SK-N-DZ (cell line): ENCODE measurements around the gene OBSCN.

Source experiments
- DNase-seq: peaks from one replicate; pipeline ENCODE4 v3.0.0-alpha.2; 2015; ENCODE audit warnings: low spot score

OBSCN gene

DNA sequence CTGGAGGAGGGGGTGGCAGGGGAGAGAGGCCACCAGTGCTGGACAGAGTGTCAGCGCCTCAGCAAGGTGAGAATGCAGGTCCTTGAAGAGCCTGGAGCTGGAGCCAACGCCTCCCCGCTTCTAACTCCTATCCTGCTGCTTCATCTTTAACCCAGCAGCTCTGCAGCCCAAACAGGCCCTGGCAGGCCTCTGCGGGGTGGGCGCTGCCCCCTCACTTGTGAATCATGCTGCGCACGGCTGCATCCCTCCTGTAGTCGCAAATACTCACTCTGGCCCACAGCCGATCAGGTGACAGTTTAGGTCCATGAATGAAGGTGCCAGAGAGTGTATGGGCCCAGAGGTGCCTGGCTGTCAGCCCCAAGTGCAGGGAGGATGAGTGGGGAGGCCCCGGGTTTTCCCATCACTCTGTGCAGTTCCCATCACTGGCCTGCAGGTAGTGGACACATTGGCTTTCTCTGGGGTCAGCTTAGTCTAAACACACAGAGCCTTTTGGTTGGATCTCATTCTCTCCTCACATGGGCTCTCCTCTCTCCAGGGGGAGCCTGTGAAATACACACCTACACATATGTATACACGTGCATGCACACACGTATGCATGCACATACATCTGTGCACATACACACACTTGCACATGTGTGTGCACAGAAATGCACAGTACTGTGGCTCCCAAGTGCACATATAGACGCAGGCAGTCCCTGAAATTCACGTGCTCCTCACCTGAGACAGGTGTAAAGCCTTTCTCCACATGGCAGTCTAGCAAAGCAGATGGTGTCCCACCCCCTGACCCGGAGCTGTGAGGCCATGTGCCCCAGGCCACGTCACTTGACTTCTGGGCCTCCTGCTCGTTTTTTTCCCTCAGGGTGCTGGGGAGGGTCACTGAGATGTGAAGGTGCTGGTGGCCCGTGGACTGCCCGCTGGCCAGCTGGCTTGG lies 146.8 kb downstream of the OBSCN start:
- no peak for DNase-seq

DNA sequence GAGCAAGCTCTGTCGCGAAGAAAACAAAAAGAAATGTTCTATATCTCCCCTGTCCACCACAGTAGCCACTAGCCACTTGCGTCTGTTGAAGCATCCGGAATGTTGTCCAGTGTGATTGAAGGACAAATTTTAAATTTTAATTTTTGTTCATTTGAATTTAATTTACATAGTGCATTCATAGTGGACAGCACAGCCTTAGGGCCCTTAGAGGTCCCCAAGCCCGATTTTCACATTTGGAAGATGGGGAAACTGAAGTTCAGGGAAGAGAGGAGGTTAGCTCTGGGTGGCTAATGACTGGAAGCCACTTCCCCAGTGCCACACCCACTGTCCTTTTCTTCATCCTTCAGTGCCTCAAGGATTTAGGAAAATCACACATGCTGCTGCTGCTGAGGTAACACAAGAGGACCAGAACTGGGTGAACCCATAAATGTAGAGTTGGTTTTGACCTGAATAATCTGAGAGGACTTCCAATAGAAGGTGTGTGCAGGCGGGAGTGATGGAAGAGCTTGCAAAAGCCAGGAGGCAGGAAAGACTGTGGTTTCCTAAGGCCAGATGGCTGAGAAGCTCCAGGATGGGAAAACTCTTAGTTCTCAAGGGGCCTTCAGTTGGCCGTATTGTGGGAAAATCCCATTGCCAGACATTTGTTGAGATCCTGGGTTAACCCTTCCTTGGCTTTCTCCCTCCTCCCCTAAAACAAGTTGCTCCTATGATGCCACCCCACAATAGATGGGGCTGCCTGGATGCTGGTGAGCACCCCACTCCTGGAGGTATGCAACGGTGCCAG lies 149.2 kb downstream of the OBSCN start:
- DNase-seq = no peak

DNA sequence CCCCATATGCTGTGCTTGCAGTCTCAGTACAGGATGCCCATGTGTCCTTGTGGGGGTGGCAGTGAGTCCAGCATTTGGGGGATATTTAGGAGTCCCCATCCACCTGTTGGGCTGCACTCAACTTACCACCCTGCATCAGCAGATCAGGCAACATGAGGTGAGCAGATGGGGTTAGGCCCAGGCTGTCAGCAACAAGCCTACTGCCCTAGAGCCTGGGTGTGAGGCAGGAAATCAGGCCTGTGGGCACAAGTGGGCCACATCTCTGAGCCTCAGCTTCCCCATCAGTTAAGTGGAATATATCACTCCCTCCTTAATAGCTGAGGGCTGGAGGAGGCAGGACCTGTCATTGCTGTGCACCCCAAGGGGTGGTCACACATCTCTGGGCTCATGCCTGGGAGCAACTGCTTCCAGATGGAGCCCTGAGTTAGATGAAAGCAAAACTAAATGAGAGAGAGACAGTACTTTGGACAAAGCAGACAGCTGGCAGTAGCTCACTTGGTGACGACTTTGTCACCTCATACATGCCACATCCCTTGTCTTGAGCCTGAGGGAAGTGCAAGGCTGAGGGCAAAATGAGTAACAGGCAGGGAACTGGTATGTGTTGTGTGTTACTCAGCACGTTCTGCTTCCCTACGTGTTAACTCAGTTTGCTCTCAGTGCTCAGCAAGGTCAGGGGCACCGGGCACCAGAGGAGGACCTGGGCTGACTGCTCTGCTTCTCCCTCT lies 150.4 kb downstream of the OBSCN start:
- no peak for DNase-seq

DNA sequence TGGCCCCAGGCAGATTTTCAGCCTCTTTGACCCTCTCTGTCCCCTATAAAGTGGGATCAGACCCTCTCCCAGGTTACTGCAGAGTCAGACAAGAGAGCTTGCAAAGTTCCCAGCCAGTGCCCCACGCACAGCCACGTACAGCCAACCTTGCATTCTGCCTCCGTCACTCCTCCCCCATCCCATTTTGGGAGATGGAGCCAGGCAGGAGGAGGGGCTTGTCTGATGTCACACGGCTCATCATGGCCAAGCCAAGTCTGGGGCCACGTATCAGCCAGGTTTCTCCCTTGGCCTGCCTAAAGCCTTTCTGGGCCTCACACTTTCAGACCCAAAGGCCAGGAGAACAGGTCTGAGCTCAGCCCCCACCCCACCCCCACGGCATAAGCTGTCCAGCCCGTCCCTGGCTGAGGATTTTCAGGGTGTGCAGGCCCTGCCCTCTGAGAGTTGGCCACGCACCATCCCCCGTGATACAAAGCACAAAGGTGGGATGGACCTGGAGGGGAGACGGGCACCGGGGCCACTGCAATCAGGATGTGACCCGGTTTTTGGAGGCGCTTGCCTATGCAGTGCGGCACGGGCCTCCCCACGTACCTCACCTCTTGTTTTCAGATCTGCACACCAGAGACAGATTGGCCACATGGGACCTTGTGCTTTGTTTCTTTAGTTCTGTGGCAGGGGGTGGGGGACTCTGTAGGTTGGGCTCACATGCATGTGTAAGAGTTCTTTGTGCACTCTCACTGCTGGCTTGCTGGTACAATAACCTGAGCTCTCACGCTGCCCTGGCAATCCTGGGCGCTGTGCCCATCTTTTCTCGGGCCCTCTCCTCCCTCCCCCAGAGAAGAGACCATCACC lies 151.1 kb downstream of the OBSCN start:
- DNase-seq = no peak

DNA sequence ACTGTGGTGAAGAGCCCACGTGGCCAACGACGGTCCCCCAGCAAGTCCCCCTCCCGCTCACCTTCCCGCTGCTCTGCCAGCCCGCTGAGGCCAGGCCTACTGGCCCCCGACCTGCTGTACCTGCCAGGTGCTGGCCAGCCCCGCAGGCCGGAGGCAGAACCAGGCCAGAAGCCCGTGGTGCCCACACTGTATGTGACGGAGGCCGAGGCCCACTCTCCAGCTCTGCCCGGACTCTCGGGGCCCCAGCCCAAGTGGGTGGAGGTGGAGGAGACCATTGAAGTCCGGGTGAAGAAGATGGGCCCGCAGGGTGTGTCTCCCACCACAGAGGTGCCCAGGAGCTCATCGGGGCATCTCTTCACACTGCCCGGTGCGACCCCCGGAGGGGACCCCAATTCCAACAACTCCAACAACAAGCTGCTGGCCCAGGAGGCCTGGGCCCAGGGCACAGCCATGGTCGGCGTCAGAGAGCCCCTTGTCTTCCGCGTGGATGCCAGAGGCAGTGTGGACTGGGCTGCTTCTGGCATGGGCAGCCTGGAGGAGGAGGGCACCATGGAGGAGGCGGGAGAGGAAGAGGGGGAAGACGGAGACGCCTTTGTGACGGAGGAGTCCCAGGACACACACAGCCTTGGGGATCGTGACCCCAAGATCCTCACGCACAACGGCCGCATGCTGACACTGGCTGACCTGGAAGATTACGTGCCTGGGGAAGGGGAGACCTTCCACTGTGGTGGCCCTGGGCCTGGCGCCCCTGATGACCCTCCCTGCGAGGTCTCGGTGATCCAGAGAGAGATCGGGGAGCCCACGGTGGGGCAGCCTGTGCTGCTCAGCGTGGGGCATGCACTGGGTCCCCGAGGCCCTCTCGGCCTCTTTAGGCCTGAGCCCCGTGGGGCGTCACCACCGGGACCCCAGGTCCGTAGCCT lies 152.0 kb downstream of the OBSCN start:
- no peak for DNase-seq

DNA sequence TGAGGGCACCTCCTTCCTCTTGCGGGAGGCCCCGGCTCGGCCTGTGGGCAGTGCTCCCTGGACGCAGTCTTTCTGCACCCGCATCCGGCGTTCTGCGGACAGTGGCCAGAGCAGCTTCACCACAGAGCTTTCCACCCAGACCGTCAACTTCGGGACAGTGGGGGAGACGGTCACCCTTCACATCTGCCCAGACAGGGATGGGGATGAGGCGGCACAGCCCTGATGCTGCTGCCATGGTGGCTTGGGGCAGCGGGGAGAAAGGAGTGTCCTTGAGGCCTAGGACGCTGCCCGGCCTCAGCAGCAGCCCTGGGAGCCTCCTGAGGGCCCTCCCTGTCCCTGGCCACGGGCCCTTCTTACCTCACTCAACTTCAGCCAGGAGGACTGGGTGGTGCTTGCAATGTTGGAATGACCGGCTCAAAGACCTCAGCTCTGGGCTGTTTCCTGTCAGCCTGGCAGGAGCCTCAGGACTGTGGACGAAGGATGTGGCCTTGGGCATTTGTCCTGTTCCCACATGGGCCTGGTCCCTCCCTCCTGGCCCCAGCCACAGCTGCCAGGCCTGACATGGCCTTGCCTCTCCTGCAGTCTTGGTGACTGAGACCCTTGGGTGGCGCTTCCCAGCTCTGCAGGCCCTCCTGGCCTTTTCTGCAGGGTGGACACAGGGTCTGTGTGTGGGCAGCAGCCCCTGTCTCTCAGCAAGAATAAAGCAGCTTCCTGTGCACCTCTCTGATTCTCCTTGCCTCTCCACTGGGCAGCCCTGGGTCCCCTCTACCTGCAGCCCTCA lies 152.9 kb downstream of the OBSCN start:
- no peak for DNase-seq

DNA sequence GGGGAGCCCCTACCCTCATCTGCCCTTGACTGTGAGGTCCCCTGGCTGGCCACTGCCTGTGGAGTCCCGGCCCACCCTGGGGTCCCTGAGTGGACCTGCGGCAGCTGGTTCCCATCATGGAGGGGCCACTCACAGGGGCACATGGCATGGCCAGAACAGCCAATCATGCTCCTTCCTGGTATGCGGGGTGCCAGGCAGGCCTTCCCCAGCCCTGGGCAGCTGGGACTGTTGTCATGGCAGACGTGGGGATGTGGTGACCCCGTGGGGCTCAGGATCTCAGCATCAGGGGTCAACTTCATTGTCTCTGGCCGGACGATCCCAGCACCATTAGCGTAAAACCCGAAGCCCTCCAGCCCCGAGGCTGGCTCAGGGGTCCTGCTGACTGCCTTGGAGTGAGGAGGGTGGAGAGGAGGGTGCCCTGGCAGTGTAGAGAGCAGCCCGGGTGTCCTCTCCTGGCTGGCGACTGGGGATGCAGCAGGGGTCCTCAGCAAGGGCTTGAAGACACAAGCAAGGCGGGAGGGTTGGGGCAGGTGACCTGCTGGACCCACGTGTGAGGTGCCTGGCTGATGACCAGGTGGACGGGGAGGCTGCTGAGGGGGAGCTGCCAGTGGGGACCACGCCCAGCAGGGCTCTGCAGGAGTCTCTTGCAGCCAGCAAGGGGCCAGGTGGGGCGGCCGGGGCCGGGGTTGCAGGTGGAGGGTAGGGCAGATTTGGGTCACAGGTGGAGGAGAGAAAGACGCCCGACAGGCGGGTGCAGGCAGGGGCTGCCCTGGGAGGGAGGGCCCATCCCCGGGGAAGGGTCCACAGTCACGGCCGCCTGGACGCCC lies 153.7 kb downstream of the OBSCN start:
- no peak for DNase-seq

DNA sequence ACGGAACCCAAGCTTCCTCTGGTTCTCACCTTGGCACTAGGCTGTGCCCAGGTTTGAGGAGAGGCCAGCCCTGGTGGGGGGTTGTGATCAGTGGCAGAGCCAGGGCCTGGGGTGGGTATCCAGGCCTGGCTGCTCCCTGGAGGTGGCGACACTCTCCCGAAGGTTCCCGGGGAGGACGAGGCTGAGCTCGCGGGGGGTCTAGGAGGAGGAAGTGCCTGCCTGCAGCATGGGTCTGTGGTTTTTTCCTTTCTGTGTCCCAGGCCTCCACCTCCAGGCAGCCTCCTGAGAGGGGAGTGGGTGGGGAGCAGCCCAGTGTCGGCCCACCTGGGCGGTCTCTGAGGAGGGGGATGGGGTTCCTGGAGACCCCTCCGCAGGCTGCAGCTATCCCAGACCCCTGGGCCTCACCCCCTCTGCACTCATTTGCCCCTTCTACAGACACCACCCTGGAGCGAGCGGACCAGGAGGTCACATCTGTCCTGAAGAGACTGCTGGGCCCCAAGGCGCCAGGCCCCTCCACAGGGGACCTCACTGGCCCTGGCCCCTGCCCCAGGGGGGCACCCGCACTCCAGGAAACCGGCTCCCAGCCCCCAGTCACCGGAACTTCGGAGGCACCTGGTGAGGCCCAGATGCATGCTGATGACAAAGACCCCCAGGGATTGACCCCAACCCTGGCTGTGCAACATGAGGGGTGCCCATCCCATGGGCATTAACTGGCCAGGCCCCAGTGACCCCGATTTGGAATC lies 154.5 kb downstream of the OBSCN start:
- DNase-seq = no peak

DNA sequence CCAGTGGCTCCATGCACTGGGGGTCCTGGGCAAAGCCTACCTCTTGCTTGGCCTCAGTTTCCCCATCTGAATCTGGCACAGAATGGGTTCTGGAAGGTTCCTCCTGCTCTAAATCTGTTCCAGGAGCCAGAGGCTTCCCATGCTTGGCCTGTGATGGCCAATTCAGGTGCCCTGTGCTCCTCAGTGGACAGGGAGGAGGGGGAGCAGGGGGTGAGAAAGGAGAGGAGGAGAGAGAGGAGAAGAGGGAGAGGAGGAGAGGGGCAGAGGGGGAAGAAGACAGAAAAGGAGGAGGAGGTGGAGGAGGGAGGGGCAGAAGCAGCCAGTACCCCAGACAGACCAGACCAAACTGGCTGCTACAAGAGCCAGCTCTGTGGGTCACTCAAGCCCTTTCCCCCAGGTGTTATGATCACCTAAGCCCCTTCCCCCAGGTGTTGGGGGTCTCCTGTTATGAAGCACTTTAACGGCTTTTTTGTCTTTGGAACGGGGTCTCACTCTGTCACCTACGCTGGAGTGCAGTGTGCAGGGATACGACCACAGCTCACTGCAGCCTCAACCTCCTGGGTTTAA lies 155.1 kb downstream of the OBSCN start:
- no peak for DNase-seq

DNA sequence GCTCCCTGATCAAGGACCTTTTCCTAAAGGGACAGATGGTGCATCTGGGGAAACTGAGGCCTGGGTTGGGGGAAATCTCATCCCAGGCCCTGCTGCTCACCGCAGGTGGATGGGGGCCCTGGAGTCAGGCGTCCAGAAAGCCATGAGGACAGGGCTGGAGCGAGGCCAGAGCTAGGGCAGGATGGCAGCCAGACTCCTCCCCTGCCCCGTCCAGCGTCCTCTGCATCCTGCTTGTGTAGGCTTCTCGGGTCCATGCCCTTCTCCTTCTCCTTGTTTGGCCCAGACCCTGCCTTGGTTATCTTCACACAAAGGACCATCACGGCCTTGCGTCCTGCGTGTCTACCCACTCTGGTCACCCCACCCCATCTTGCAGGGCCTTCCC lies 155.8 kb downstream of the OBSCN start:
- DNase-seq = no peak

DNA sequence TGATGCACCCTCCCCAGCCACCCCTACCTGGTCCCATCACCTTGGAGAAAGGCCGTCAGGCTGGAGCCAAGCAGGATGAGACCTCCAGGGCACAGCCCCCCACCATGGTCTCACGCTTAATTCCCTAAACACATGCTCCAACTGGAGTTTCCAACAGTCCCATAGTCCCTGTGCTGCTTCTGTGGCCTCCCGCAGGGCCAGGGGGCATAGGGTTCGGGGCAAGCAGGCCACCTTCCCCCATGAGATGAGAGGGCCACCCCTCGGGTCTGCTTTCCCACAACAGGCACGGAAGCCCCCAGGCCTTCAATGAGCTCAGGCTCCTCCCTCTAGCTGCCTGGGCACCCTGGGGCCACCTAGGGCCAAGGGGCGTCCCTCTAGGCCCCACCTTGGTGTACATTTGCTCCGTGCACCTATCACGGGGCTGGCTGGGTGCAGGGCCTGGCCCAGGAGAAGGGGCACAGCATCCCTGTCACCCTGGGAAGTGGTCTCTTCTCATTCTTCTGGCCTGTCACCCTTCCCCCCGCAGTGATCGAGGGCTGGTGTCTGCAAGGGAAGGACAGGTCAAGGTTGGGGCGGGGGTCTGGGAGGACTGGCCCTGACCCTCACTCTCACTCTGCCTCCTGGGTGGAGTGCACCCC lies 156.3 kb downstream of the OBSCN start:
- DNase-seq = no peak

DNA sequence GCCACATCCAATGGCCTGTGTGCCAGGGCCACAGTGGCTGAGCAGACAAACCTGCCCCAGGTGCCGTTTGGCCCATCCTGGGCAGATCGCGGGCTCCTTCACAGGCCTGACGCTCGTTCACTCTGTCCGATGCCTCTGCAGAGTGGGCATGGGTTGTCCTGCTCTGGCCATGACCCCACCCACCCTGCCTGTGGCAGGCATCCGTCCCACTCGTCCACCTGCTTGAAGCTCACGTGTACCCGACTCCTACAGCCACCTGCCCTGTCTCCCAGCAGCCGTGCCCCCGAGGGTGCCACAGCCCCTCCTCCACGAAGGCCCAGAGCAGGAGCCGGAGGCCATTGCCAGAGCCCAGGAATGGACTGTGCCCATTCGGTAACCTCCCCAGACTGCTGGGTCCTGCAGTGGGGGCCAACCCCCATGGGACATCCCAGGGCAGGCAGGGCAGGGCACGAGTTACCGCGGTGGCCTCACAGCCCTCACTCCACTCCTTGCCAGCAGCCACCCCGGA lies 156.9 kb downstream of the OBSCN start:
- no peak for DNase-seq

DNA sequence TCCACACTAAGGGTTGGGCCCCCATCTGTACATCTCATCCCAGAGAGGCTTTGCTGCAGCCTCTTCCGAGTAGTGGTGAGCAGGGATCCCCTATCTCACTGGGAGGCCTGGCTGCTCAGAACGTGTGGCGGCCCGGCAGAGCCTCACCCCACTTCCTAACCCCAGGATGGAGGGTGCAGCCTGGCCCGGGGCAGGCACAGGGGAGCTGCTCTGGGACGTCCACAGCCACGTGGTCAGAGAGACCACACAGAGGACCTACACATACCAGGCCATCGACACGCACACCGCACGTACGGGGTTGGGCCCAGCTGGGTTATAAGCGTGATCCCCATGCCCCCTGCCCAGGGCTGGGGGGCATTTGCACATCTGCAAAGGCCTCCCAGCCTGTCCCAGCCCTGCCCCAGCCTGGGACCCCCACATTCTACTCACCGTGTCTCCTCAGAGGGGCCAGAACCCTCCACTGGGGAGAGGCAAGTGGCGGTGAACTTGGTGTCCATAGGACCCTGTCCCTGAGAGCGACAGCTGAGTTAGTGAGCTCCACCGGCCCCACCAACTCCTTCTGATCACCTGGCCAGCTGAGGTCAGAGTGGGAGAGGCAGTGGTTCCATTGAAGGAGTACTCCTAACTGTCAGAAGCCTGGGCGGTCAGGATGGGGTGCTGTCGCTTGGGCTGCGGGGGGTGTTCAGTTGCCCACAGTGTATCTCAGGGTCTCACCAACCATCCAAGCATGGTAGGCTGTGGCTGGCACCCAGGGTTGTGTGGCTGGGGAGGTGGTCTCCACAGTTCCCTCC lies 157.6 kb downstream of the OBSCN start:
- no peak for DNase-seq

DNA sequence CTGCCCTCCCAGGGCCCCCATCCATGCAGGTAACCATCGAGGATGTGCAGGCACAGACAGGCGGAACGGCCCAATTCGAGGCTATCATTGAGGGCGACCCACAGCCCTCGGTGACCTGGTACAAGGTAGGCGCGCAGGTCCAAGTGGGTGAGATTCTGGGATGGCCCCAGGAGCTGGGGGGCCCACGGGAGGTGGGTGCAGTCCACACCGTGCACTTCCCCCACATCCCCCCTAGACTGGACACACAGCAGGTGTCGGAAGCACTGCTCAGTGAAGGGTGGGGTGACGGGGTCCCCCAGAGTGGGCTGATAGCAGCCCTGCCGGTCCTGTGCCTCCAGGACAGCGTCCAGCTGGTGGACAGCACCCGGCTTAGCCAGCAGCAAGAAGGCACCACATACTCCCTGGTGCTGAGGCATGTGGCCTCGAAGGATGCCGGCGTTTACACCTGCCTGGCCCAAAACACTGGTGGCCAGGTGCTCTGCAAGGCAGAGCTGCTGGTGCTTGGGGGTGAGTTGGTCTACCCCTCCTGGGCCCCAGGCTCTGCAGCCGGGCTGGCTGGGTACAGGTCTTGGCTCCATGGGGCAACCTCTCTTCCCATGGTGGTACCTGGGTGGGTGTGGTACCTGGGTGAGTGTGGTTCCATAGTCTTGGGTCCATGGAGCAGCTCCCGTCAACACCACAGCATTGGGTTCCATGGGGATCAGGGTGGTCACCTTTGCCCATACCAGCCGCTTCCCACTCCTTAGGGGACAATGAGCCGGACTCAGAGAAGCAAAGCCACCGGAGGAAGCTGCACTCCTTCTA lies 158.4 kb downstream of the OBSCN start:
- DNase-seq = no peak
